ENCODE data around the gene ZC3H4.

GRCh38 chr19:47072323-47072722 lies 41.3 kb downstream of the ZC3H4 start:
- TF ChIP-seq CTCF (IDR thresholded peaks at IDR 0.05) (no peak), POLR2A (IDR thresholded peaks at IDR 0.05) (no peak)

All from heart left ventricle (tissue), 13 donors.